Measurements from ENCODE around the gene KRT1. TPM values are rescaled to one million over a fixed set of nuclear protein-coding genes. Genes with fewer than 3 reads are reported as not detected.

The KRT1 gene
- total RNA-seq, 1 donor from 2014 or later = not detected

GRCh38 chr12:52683575-52684300 lies 3.5 kb upstream of the KRT1 start:
- Histone ChIP-seq H3K27ac (replicated peaks) (no peak overlapping the region), H3K9me3 (replicated peaks) (no peaks in the 10 kb centered on the region), H3K4me3 (no peak overlapping the region), H3K4me1 (no peaks in the 10 kb centered on the region), H3K36me3 (no peaks in the 10 kb centered on the region), H3K27me3 (ENCODE audit: low read depth) (peaks cover 88% of the 10 kb centered on the region)
- no peak for TF ChIP-seq CTCF (IDR thresholded peaks at IDR 0.05; ENCODE audit: borderline replicate concordance)
- intact Hi-C loops (cut with micrococcal nuclease) = no loop called here
- DNase-seq = no peak

GRCh38 chr12:52682938-52683574 lies 2.8 kb upstream of the KRT1 start:
- DNase-seq = no peak
- Histone ChIP-seq H3K9me3 (replicated peaks) (no peaks in the 10 kb centered on the region), H3K27ac (replicated peaks) (no peak overlapping the region), H3K4me3 (no peak overlapping the region), H3K36me3 (no peaks in the 10 kb centered on the region), H3K4me1 (no peaks in the 10 kb centered on the region), H3K27me3 (ENCODE audit: low read depth) (peaks cover 88% of the 10 kb centered on the region)
- TF ChIP-seq CTCF (IDR thresholded peaks at IDR 0.05; ENCODE audit: borderline replicate concordance) = no peak
- intact Hi-C loops (cut with micrococcal nuclease) = no loop called here

GRCh38 chr12:52682381-52682660 lies 2.1 kb upstream of the KRT1 start:
- intact Hi-C loops (cut with micrococcal nuclease) = no loop called here
- H3K9me3 ChIP-seq (replicated peaks) = no peaks in the 10 kb centered on the region
- peaks cover 88% of the 10 kb centered on the region for H3K27me3 ChIP-seq (ENCODE audit: low read depth)

GRCh38 chr12:52681526-52682380 lies 1.5 kb upstream of the KRT1 start:
- intact Hi-C loops (cut with micrococcal nuclease) = no loop called here
- Histone ChIP-seq H3K27ac (replicated peaks) (no peak overlapping the region), H3K36me3 (no peaks in the 10 kb centered on the region), H3K27me3 (ENCODE audit: low read depth) (peaks cover 83% of the 10 kb centered on the region), H3K9me3 (replicated peaks) (no peaks in the 10 kb centered on the region), H3K4me1 (no peaks in the 10 kb centered on the region), H3K4me3 (no peak overlapping the region)
- TF ChIP-seq CTCF (IDR thresholded peaks at IDR 0.05; ENCODE audit: borderline replicate concordance) = no peak
- DNase-seq = no peak

More at GRCh38 chr12:52682381-52682660, 2.1 kb upstream of the KRT1 start:
- no peak overlapping the region for H3K27ac ChIP-seq (replicated peaks)
- DNase-seq = no peak
- no peaks in the 10 kb centered on the region for H3K4me1 ChIP-seq
- no peak for TF ChIP-seq CTCF (IDR thresholded peaks at IDR 0.05; ENCODE audit: borderline replicate concordance)
- H3K36me3 ChIP-seq = no peaks in the 10 kb centered on the region
- no peak overlapping the region for H3K4me3 ChIP-seq

GRCh38 chr12:52679875-52680274 lies 332 bp downstream of the KRT1 start:
- no peaks in the 10 kb centered on the region for H3K4me1 ChIP-seq
- intact Hi-C loops (cut with micrococcal nuclease) = no loop called here

More at GRCh38 chr12:52679875-52680274, 332 bp downstream of the KRT1 start:
- no peak for TF ChIP-seq CTCF (IDR thresholded peaks at IDR 0.05; ENCODE audit: borderline replicate concordance)
- H3K27ac ChIP-seq (replicated peaks) = no peak overlapping the region
- no peak overlapping the region for H3K4me3 ChIP-seq
- H3K27me3 ChIP-seq (ENCODE audit: low read depth) = peaks cover 74% of the 10 kb centered on the region
- no peaks in the 10 kb centered on the region for H3K36me3 ChIP-seq
- no peaks in the 10 kb centered on the region for H3K9me3 ChIP-seq (replicated peaks)
- DNase-seq = no peak

All from left ventricle myocardium inferior (tissue), 1 donor.